HG03097 (cell line): ENCODE measurements around the gene KIF1B.
A peak's percentile ranks its signal among the peaks of the same experiment; 100 is the strongest.
"Not testable (repeated sequence)": the region's sequence is repeated elsewhere in the genome, so short reads cannot be mapped to it uniquely, and the experiment has no call there.

ENCODE experiments used
- ATAC-seq: cut with Tn5 transposase; IDR thresholded peaks from one replicate; pipeline ENCODE4 v1.9.1; 2021; ENCODE audit not compliant: unreplicated experiment, low FRiP score

The KIF1B gene

DNA sequence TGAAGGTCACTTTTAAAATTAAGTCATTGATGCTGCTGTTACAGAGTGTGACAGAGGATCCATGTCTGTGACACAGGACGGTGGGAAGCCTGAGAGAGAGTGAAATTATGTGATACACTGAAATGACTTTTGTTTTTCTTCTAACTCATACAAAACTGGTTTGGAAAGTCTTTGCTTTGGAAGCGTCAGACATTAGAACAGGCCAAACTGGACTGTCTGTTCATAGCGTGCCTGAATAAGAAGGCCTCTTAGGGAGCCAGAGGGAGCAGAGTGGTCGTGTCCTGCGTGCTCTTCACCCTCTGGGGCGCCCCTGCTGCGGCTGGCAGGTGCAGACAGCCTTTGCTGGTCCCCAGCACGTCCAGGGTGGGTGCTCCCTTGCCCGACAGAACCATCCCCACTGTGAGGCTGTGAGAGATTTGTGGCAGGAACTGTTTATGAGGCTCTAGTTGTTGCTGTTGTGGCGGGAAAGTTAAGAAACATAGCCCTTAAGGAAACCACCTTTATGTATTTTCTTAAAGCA lies 168.8 kb downstream of the KIF1B start:
- no peak for ATAC-seq

DNA sequence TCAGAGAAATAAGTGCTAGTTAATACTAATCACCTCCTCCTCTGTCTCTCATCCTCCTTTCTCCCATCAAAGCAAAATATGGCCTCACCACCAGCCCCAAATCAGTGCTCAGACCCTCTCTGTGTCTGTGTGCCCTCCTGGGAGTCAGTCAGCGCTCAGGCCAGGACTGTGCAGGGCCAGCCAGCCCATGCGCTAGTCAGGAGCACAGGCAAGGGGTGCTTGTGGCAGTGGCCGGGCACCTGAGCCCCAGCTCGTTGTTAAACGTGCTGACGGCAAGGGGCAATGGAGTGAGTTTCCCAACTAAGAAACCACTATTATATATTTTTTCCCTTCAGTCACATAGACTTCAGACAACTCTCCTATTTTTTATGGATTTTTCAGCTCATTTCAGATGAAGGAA lies 169.3 kb downstream of the KIF1B start:
- ATAC-seq: no peak

DNA sequence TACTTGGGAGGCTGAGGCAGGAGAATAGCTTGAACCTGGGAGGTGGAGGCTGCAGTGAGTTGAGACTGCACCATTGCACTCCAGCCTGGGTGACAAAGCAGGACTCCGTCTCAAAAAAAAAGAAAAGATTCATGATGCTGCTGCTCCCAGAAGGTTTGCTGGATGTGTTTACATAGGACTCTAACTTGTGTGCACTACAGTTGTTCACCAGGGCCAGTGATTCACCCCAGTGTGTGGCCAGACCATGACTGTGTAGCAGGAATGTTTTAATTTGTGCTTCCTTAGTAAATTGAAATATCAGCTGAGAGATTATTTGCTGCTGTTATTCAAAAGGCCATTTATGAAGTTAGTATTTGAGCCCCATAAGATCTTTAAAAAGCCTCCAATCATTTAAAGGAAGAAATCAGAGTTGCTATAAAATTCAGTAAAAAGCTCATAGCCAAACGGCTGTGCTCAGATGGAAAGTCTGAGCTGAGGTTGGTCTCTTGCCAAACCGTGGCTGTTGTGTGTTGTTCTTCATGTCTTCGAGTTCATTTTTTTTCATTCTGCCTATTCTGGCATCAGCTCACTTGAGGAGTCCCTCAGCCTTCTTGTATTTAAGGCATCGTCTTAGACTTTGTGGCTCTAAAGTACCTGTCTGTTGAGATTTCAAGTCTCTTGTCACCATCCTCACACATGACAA lies 170.4 kb downstream of the KIF1B start:
- ATAC-seq: no peak

DNA sequence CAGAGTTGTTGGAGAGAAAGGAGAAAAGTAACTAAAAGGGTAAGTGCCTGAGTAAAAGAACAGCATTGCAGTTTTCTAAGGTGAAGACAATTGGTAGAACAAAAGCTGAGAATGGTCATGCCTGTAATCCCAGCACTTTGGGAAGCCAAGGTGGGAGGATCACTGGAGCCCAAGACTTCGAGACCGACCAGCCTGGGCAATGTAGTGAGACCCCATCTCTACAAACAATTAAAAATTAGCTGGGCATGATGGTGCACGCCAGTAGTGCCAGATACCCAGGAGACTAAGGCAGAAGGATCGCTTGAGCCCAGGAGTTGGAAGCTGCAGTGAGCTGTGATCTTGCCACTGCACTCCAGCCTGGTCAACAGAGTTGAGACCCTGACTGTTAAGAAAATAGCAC lies 173.3 kb downstream of the KIF1B start:
- no peak for ATAC-seq

DNA sequence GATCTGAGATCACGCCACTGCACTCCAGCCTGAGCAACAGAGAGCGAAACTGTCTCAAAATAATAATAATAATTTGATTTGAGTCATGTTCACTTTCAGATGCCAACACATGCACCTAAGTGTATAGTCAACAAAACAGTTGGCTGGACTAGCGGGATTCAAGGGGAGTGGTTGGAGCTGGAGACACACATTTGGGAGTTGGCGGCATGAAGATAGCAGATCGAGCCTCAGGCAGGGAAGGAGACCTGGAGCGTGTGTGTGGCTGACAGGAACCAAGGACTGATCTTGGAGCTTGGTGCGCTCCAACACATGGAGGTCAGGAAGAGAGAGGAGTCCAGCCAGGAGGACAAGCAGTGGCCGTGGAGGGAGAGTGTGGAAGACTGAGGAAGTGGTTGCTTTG lies 173.8 kb downstream of the KIF1B start:
- no peak for ATAC-seq

DNA sequence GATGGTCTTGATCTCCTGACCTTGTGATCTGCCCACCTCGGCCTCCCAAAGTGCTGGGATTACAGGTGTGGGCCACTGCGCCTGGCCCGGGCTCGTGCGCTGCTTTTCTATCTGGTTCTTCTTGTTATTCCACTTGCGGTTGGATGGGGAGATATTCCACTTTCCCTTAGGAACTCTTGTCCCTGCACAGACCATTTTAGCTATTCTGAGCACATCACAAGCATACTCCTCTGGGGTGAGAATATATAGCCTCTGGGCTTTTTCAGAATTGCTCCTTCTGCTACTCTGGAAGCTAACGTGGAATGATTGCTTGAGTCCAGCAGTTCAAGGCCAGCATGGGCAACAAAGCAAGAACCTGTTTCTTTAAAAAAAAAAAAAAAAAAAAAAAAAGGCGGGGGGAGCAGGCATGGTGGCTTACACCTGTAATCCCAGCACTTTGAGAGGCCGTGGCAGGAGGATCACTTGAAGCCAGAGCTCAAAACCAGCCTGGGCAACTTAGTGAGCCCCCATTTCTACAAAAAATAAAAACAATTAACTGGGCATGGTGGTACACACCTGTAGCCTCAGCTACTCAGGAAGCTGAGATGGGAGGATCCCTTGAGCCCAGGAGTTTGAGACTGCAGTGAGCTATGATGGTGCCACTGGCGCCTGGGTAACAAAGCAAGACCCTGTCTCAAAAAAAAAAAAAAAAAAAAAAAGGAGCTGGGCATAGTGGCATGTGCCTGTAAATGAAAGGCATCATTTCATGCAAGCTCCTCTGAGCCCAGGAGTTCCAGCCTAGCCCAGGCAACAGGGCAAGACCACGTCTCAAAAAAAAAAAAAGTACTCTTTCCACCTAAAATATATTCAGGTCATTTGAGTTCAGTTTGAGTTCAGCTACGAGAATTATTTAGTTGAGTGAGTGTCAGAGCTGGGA lies 176.6 kb downstream of the KIF1B start:
- no peak for ATAC-seq

DNA sequence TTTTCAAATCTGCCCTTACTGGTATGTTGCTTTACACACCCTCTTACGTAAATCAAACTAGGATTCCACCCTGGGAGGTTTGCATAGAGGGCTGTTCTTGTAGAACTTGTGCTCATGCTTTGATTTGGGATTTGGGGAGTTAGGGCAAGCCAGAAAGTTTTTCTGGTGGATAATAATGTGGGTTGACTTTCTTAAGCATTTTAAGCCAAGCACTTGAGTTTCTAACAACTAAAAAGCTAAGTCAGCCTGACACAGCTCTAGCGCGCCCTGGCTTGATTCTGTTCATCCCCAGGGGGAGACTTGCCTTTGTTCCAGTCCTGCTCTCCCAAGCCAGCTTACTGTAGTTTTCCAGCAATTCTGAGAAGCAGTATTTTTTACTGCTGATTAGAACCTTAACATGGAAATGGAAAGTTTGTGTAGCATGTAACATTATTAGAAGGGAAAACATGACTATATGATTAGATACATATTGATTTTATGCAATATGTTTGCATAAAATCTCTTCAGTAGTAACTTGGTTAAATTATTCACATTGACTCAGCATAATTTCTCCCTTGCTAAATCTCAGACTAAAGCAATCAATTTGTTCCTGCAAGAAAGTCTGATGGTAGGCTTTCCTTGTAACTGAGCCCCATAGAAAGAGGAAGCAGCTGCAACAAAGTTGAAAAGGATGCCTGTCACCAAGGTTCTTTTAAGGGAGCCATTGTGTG lies 177.5 kb downstream of the KIF1B start:
- ATAC-seq: no peak

DNA sequence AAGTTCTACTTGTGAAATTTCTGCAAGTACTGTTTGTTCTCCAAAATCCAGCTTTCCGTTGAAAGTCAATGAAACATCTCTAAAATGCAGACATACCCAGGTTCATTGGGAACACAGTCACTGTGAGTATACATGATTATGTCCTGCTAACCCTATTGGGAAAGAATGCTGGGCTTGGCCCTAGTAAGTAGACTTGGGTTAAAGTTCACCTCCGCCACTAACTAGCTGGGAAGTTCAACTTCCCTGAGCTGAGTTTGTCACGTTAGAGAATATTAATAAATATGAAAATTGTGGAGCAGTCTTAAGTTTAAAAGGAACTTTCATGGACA lies 178.0 kb downstream of the KIF1B start:
- ATAC-seq: no peak

DNA sequence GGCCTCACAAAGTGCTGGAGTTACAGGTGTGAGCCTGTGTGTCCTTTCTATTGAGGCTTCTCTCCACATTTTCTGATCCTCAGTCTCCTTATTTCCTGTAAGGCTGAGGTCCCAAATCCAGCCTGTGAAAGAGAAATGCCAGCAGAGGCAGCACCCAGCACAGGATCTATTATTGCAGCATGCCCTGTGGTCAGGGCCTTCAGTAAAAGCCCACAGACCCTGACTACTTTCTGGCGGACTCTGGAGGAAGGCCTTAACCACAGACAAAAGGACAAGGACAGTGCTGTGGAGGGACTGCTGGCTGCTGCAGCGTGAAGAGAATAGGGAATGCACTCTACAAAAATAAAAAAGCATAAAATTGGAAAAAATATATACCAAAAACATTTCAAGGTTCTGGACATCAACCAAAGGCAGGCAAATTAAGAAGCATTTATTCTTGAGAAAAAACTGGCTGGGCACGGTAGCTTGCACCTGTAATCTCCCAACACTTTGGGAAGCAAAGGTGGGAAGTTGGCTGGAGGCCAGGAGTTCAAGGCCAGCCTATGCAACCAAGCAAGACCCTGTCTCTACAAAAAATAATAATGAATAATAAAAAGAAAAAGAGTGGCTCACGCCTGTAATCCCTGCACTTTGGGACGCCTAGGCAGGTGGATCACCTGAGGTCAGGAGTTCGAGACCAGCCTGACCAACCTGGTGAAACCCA lies 179.1 kb downstream of the KIF1B start:
- ATAC-seq: no peak

DNA sequence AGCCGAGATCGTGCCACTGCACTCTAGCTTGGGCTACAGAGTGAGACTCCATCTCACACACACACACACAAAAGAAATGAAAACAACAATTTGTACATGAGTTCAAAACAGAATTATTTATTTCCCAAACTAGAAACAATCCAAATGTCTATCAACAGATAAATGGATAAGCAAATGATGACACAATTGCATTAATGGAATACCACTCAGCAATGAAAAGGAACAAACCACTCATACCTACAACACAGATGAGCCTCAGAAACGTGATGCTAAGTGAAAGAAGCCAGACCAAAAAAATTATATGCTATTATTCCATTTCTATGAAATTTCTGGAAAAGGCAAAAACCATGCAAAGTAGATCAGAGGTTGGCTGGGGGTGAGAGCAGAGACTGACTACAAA lies 186.5 kb downstream of the KIF1B start:
- ATAC-seq: no peak

DNA sequence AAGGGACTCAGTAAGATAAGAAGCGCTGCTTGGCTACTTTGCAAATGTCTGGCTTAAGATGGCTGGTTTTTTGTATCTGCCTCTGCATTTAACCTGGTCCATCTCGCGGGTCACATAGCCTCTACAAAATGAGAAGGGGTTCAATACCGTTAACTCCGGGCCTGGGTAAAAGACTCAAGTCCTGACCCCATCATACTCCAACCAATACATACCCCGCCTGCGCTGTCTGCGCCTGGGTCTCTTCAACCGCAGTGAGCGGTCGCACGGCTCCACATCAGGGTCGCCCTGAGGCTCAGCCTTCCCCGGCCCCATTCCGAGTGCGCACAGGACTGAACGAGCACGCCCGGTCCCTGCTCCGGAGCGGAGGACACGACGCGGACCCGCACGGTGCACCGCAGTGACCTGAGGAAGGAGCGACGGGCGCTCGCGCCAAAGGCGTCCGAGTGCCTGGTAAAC lies 187.9 kb downstream of the KIF1B start:
- ATAC-seq: no peak

DNA sequence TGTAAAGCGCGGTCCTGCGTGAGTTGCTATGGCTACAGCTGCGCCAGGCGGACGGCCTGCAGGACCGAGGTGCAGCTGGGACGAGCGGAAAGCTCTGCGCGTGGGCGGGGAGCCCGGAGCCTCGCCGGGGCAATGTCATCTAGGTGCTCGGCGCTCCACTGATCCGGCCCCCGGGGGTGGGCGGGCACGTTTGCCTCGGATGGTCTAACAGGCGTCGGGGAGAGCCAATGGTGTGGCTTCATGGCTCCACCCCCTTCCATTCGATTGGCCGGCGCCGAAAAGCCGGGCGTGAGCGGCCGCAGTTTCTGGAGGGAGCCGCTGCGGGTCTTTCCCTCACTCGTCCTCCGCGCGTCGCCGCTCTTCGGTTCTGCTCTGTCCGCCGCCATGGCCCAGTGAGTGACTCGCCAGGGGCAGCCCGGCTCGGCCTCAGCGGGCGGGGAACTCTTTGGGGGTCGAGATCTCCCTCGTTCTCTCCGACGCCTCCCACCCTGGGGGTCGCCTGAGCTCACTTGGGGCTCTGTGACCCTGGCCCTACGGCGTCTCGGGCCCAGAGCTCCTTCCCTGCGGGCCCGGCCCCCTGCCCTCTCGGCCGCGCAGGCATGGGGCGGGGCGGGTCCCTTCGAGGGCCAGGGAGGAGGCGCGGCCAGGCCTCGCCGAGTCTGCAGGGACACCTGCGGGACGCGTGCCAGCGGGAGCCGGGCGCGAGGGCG lies 188.5 kb downstream of the KIF1B start, which contains the start of gene PGD:
PGD (plus strand) TSS at position 331 of the 710 bp plus-strand sequence; CDS start at position 385, 54 bp downstream.
- peak; percentile 93 for ATAC-seq

DNA sequence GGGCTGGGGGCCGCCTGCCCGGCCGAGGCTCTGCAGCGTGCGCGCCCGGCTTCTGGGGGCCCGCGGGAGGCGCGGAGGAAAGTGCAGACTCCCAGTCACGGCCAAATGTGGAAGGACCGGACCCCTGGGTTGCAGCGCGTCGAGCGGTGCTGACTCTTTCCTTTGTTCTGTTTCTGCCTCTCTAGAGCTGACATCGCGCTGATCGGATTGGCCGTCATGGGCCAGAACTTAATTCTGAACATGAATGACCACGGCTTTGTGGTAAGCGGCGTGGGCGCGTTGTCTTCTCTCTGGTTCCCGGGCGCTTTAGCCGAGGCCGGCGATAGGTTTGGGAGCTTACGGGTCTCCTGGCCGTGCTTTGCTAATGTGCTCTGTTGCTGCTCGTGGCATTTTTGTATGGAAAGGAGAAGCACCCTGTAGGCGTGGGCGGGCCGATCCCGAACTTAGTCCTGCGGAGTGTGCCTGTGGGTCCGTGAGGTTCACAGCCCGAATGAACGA lies 189.1 kb downstream of the KIF1B start:
- peak; percentile 7 for ATAC-seq

DNA sequence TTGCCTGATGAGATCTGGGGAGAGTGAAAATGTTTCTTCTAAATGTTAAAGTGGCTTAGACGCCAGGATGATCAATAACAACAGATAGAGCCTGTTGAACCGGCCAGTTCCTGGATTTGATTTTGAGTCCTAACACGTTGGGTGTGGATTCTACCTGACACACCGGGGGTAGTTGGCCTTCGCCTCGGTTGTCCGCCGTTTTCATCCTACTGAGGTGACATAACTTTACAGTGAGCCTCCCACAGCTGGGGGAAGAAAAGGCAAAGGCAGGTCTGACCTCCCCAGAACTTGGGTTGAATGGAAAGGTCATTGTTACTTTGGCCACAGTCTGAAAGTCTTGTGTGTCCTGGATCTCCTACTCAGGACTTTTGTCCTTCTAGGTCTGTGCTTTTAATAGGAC lies 189.6 kb downstream of the KIF1B start:
- ATAC-seq: no peak

DNA sequence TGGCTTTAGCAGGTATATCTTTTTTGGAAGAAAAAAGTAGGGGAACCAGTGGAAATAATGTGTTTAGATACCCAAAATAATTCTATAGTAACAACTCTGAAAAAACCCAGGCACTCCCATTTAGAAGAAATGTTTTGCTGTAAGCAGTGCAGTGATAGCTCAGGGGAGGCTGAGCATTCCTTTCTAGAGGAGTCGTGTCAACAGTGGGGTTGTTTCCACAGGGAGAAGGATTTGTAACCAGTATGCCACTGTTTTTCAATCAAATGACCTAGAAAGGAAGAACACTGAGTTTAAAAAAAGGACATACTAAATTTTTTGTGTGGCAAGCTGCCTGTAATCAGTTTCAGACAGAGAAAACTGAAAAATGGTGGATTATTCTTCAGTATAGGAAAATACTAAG lies 190.9 kb downstream of the KIF1B start:
- no peak for ATAC-seq

DNA sequence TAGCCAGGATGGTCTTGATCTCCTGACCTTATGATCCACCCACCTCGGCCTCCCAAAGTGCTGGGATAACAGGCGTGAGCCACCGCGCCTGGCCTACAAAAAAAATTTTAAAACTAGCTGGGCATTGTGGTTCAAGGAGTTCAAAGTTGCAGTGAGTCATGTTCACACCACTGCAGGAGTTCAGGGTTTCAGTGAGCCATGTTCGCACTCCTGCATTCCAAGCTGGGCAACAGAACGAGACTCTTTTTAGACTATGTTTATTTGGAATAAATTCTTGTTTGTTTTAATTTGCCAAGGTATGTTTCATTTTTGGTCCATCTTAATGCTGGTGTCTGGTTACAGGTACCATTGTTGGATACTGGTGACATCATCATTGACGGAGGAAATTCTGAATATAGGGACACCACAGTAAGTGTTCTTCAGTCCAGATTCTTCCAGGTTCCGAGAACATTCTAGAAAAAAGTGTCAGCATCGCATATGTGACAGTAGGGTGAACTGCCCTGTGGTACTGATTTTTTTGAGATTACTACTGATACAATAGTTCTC lies 192.4 kb downstream of the KIF1B start:
- no peak for ATAC-seq

DNA sequence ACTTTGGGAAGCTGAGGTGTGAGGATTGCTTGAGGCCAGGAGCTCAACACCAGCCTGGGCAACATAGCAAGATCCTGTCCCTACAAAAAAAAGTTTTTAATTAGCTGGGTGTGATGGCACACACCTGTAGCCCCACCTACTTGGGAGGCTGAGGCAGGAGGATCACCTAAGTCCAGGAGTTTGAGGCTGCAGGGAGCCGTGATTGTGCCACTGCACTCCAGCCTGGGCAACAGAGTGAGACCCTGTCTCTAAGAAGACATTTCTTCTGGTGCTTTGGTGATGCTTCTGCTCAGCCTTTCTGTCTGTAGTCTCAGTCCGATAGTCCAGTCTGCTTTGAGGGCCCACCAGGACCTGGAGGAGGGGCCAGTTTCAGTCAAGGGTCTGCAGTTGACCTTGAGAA lies 196.8 kb downstream of the KIF1B start:
- no peak for ATAC-seq

DNA sequence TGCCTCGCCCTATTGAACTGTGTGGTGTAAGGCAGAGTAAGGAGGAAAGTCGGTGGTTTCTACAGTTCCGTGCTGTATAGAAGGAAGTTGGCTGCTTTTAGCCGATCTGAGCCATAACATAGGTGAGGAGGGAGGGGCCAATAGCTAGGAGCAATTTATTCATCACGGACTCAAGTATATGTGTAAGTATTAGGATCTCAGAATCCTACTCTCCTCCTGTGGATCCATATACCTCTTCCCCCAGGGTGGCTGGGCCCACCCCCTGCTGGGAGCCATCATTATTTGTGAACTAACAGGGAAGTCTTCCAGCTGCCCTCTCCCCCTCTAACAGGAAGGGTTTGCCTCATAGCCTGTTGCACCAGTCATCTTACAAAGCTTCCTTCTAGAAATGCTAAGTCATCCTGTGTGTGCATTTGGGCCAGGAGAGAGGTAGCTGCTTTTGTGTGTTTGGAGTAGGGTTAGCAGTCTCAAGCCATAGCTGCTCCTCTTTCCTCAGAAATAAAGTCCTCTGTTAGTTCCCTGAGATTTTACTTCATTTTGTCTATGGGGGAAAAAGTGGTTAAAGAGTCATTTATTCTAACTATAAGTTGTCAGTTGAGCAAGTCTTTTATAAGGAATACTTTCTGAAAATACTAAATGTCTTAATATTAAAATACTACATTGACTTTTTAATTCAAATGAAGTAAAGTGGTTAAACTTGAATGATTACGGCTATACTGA lies 205.0 kb downstream of the KIF1B start:
- no peak for ATAC-seq

DNA sequence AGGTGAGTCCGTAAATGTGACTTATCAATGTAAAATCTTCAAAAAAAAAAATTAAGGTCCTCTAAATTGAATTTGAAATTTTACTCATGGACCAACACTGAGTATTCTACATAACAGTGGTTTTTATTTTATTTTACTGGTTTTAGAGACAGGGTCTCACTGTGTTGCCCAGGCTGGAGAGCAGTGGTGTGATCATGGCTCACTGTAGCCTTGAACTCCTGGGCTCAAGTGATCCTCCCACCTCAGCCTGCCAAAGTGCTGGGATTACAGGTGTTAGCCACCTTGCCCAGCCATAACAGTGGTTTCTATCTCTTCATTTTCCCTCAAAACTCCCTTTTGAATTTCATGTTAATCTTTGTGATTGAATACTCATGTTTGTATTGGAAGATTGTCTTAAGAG lies 205.6 kb downstream of the KIF1B start:
- ATAC-seq: not testable (repeated sequence)
